Stimulated activated CD8-positive, alpha-beta memory T cell treated with anti-CD3 and anti-CD28 coated beads, Interleukin-12 subunit alpha, Interleukin-12 subunit beta, amount 100 ng/mL, for 4 hours (primary cell): ENCODE measurements around the gene SPP1.
"Not testable (repeated sequence)": the region's sequence is repeated elsewhere in the genome, so short reads cannot be mapped to it uniquely, and the experiment has no call there.

Experiments
- DNase-seq: peaks from one replicate; pipeline ENCODE4 v3.0.0-alpha.2; 2020; ENCODE audit warnings: low read depth

SPP1 gene

DNA sequence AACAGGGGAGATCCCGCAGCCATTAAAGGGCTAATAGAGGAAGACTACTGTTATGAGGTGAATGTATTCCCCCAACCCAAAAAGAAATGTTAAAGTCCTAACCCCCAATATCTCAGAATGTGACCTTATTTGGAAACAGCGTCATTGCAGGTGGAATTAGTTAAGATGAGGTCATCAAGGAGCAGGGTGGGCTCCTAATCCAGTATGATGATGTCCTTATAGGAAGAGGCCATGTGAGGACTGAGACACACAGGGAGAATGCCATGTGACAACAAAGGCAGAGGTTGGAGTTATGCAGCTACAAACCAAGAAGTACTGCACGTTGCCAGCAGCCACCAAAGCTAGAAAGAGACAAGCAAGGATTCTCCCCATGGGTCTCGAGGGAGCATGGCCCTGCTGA, 14.3 kb downstream of the SPP1 start:
- DNase-seq: no peak

DNA sequence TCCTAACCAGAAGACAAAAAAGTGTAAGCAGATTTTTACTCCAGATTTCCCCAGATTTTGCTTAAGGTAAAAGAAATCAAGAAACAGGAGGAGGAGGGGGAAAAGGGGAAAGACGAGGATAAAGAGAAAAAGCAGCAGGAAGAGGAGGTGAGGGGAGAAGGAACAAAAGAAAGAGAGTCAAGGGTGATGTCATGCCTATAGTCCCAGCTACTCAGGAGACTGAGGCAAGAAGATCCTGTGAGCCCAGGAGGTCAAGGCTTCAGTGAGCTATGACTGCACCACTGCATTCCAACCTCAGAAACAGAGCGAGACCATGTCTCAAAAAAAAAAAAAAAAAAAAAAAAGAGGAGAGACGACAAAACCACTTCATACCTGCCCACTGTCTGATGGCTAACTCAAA, 19.9 kb downstream of the SPP1 start:
- DNase-seq: no peak

DNA sequence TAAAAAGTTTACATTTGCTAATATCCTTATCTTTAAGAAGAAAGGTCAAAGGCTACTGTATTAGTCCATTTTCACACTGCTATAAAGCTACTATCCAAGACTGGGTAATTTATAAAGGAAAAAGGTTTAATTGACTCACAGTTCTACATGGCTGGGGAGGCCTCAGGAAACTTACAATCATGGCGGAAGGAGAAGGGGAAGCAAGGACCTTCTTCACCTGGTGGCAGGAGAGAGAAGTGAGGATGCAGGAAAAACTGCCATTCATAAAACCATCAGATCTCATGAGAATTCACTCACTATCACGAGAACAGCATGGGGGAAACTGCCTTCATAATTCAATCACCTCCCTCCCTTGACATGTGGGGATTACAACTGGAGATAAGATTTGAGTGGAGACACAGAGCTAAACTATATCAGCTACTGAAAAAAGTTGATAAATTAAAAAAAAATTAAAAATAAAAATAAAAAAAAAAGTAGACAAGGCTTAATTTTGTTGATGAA, 23.7 kb downstream of the SPP1 start:
- DNase-seq: not testable (repeated sequence)

DNA sequence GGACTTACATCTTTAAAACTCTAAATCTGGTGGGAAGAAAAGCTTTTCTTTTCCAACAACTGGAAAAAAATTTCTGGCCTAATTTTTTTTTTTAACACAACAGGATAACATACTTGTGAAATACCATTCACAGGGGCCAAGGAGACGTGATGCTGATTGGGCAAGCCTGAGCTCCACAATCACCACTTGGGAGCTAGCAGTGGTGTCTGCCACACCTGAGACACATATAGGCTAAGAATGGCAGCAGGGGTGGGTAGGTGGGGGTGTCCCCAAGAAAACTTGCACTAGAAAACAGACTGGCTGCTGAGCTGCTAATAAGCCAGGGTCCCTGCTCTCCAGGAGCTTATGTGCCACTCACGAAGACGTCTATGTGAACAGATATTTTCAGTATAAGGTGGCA, 26.4 kb downstream of the SPP1 start:
- no peak for DNase-seq

- DNase-seq: no peak
These were observed 27.3 kb downstream of the SPP1 start for GRCh38 chr4:88002786-88003185.

DNA sequence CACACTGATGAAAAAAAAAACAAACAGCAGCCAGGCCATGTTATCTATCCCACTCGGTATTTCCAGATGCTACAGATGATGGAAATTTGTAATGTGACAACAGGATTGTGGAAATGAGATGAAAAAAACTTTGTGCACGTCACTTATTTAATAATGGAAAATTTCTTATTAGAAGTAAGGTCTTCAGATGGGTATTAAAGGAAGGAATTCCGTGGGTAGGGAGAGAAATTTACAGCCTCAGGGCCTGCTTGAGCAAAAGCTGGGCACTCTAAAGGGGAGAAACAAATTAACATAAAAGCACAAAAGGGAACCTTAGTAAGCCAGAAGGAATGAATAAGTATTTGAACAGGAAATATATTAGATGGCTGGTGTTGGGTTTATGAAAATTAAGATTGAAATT, 27.7 kb downstream of the SPP1 start:
- no peak for DNase-seq

GRCh38 chr4:88005076-88005475, 29.6 kb downstream of the SPP1 start:
- DNase-seq: no peak

DNA sequence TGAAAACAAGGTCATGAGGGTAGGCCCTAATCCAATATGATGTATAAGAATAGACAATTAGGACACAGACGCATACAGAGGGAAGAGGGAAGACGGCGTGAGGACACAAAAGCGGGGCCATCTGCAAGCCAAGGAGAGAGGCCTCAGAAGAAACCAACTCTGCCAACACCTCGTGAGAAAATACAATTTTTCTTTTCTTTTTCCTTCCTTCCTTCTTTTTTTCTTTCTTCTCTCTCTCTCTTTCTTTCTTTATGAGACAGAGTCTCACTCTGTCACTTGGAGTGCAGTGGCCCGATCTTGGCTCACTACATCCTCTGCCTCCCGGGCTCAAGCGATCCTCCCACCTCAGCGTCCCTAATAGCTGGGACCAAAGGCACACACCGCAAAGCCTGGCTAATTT, 30.4 kb downstream of the SPP1 start:
- no peak for DNase-seq

- no peak for DNase-seq
These were observed 31.4 kb downstream of the SPP1 start for GRCh38 chr4:88006956-88007303.

DNA sequence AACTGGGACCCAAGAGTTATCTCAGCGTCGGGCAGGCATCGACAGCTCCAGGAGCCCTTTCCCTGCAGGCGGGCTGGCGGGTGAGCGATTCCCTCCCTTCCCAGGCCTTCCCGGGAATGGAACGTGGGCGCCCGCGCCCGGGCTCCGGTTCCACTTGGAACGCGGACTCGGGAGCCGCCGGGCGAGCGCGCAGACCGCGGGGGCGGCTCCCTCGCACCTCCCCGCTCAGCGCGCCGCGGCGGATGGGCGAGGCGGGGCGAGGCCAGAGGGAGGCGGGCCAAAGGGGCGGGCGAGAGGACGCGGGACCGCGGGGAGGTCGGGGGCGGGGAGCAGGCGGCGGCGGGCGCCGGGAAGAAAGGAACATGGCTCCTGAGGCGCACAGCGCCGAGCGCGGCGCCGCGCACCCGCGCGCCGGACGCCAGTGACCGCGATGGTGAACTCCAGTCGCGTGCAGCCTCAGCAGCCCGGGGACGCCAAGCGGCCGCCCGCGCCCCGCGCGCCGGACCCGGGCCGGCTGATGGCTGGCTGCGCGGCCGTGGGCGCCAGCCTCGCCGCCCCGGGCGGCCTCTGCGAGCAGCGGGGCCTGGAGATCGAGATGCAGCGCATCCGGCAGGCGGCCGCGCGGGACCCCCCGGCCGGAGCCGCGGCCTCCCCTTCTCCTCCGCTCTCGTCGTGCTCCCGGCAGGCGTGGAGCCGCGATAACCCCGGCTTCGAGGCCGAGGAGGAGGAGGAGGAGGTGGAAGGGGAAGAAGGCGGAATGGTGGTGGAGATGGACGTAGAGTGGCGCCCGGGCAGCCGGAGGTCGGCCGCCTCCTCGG, 32.0 kb downstream of the SPP1 start, which contains the start of gene PKD2:
Gene PKD2 (plus strand): TSS at position 332 of the 818 bp plus-strand sequence. CDS start 99 bp downstream, at position 431.
- DNase-seq: peak; percentile 56

GRCh38 chr4:88008122-88008742, 32.7 kb downstream of the SPP1 start:
- no peak for DNase-seq

GRCh38 chr4:88008743-88009171, 33.2 kb downstream of the SPP1 start:
- DNase-seq: no peak

DNA sequence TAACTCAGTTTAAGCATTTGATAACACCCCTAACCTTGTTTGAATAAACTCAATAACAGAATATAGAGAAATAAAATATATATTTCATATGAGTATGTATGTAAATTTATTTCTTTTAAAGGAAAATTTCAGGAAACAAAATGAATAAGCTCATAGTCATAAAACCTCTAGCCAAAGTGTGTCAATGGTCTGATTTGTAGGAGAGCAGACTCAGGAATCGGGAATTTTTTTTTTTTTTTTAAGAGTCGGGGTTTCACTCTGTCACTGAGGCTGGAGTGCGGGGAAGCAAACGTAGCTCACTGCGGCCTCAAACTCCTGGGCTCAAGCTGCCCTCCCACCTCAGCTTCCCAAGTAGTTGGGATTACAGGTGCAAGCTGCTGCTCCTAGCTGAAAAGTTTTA, 34.4 kb downstream of the SPP1 start:
- DNase-seq: no peak

DNA sequence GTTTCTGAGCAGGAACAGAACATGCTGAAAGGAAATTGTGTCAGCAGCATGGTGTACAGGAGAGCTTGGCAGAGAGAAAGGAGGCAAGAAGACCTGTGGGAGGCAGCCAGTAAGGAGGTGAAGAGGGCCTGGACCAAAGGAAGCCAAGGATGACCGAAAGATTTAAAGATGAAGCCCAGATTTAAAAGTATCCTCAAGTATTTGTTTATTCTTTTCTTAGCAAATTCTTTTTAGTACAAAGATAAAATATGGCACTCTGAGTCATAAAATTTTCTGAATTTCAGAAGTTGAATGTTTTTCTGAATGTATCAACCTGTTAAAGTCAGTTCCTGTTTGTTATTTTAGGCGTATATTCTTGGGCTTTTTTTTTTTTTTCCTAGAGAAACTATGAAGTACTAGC, 35.5 kb downstream of the SPP1 start:
- no peak for DNase-seq

GRCh38 chr4:88012647-88013046, 37.1 kb downstream of the SPP1 start:
- no peak for DNase-seq

DNA sequence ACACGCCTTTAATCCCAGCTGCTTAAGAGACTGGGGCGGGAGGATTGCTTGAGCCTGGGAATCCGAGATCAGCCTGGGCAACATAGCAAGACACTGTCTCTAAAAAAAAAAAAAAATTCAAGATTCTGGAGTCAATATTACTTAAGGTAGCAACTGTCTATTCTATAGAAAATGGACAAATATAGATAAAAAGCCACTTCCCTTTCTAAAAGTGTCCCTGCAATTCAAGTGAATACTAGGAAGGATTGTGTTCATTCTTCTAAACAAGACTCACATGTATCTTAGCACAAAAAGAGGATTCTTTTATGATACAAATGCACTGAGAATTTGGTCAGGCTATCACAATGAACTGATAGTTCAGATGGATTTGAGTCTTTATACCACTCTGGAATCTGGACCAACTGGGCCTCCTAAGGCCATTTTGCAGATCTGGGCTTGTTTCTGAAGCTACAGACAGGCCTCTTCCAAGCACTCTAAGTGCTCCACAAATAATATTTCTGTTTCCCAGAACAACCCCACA, 38.9 kb downstream of the SPP1 start:
- DNase-seq: no peak

- DNase-seq: no peak
These were observed 40.3 kb downstream of the SPP1 start for GRCh38 chr4:88015659-88016295.

DNA sequence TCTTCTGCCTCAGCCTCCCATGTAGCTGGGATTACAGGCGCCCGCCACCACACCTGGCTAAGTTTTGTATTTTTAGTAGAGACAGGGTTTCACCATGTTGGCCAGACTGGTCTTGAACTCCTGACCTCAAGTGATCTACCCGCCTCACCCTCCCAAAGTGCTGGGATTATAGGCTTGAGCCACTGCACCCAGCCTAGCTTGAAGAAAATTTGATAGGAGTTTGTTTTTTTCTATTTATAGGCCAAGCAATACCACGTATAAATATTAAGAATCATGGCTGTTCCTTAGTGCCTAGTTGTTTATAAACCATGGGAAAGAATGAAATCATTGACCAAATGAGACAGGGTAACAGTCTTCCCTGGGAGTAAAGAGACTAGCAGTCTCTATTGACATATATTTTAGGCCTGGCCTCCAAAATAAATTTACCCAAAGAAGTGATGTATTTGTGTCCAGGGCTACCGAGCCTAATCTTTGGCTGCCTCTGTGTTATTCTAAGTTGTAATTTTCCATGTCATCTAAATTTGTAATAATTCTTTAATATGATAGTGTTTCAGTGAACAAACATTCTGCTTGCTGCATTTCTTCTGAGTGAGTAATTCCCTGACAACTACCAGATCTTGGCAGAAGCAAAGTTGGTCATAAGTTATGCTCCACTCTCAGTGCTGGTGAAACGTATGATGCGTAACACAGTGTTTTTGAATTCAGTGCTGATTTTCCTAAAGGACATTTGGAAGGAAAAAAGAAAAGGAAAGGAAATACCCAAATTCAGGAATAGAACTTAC, 42.2 kb downstream of the SPP1 start:
- no peak for DNase-seq

DNA sequence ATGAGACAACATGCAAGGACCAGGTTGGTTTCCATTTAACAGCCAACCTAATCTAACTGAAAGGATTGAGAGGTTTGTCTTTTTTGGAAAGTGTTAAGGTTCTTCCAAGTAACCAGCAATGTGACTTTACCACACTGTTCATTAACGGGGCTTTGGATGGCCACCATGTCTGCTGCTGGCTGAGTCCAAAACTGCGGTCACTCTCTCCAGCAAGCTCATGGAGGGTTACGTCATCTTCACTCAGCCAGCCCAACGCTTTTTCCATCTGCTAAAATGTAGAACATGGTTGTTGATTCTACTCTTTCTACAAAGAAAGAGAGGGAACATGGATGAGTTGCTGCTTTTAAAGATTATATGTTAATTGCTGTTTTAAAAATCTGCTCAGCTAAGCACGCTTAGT, 43.0 kb downstream of the SPP1 start:
- DNase-seq: no peak

DNA sequence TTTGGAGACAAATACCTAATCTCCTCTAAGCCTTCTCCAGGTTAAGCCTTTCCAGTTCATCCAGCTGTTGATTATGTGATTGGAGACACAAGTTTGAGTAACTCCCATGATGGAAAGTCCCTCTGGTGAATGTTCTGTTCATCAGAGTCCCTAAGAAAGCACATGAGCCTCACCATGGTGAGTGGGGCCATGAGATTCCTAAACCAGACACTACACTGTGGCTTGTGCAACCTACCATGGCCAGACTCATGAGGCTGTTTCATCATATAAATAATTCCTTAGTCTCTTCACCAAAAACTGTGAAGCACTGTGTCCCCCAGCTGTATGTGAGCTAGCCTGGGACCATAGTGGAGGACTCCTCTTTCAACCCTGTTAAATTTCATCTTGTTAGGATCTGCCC, 46.3 kb downstream of the SPP1 start:
- DNase-seq: no peak

GRCh38 chr4:88022289-88022688, 46.8 kb downstream of the SPP1 start:
- DNase-seq: no peak
